Activated T-helper 2 cell treated with anti-CD3 and anti-CD28 coated beads, Interferon-gamma antibody, Interleukin-2, Interleukin-4, amounts not matched to agents 10 μg/mL and 5 μg/mL and 100 μg/mL, durations not matched to agents 14 hours and 24 hours and 36 hours (primary cell): ENCODE measurements around the gene SHISA6. TPM values are rescaled to one million over a fixed set of nuclear protein-coding genes. Genes with fewer than 3 reads are reported as not detected.

Experiments
- DNase-seq: peaks from one replicate; pipeline ENCODE4 v3.0.0; 2021; ENCODE audit warnings: low spot score
- H3K27ac Mint-ChIP-seq: one replicate; pipeline ENCODE4 v1.8.0; 2021; ENCODE audit warnings: mixed read lengths
- H3K27me3 Mint-ChIP-seq: one replicate; pipeline ENCODE4 v1.8.0; 2021; ENCODE audit warnings: low read depth, mixed read lengths
- H3K36me3 Mint-ChIP-seq: one replicate; pipeline ENCODE4 v1.8.0; 2021; ENCODE audit warnings: low read depth, mixed read lengths
- H3K4me1 Mint-ChIP-seq: one replicate; pipeline ENCODE4 v1.8.0; 2021; ENCODE audit warnings: low read depth, mixed read lengths
- H3K4me3 Mint-ChIP-seq: one replicate; pipeline ENCODE4 v1.8.0; 2021; ENCODE audit warnings: low read depth, mild to moderate bottlenecking, moderate library complexity, mixed read lengths
- H3K9me3 Mint-ChIP-seq: one replicate; pipeline ENCODE4 v1.8.0; 2021; ENCODE audit warnings: mixed read lengths
- intact Hi-C: fragments of 100-400 bp; cut with micrococcal nuclease; formaldehyde crosslinking; loops from one replicate; pipeline ENCODE4 v1.15.1; 2023
- total RNA-seq: library from RNA; stranded (reverse); gene quantifications from 2 replicates; pipeline ENCODE4 v1.2.3, GENCODE V29; 2022

Gene SHISA6
- total RNA-seq, 1 donor from 2014 or later = not detected

DNA sequence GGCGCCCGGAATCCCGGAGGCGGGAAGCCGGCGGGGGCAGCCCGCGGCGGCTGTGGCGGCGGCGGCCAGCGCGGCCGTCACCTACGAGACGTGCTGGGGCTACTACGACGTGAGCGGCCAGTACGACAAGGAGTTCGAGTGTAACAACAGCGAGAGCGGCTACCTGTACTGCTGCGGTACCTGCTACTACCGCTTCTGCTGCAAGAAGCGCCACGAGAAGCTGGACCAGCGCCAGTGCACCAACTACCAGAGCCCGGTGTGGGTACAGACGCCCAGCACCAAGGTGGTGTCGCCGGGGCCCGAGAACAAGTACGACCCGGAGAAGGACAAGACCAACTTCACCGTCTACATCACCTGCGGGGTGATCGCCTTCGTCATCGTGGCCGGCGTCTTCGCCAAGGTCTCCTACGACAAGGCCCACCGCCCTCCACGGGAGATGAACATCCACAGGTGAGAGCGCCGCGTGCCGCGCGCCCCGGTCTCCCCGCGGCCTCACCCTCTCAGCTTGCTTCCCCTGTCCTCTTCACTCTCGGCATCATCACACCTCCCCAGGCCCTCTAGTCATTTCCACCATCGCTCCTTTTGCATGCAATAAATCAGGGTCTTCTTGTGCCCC is 706 bp downstream of the SHISA6 start:
- Mint-ChIP-seq H3K36me3 (no peaks in the 10 kb centered on the region), H3K4me1 (no peaks in the 10 kb centered on the region), H3K27me3 (peaks cover 30% of the 10 kb centered on the region), H3K9me3 (no peaks in the 10 kb centered on the region), H3K4me3 (no peak overlapping the region), H3K27ac (no peak overlapping the region)
- DNase-seq = no peak
- intact Hi-C loops = no loop called here

DNA sequence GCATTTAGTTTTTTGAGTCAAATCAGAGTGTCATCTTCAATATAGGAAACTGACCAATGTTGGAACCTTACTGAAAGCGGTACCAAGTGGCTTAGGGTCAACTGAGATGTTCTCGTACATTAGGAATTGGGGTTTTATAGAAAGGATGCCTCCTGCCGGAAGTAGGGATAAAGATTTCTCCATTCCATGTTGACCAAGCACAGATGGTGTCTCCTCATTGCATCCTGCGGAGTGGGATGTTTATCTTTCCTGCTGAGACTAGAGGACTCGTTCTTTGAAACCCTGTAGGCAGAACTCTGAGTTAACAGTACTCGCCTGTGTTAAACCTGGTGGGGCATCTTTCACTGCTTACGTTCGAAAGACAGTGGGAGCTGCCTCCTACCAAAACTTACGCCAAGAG is 1.4 kb downstream of the SHISA6 start:
- no peak for DNase-seq
- peaks cover 30% of the 10 kb centered on the region for H3K27me3 Mint-ChIP-seq
- no peak overlapping the region for H3K27ac Mint-ChIP-seq
- no peaks in the 10 kb centered on the region for H3K36me3 Mint-ChIP-seq
- no peak overlapping the region for H3K4me3 Mint-ChIP-seq
- intact Hi-C loops = no loop called here
- H3K9me3 Mint-ChIP-seq = no peaks in the 10 kb centered on the region
- no peaks in the 10 kb centered on the region for H3K4me1 Mint-ChIP-seq

DNA sequence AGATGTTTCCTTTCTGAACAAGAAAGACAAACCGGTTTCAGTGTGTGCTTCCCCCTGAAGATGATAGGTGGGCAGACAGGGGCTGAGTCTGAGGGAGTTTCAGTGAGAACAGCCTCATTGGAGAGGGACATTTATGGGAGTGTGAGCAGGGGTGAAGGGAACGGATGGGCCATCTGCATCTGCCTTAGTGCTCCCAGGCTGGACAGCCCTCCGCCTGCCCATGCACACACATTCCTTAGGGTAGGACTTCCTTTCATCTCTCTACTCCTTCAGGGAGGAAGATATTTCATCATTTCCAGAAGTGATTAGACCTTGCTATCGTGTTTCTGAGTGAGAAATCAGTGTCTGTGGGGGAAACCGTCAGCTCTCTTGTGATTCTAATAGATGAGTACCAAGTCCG is 3.8 kb downstream of the SHISA6 start:
- Mint-ChIP-seq H3K27ac (no peak overlapping the region), H3K27me3 (peaks cover 18% of the 10 kb centered on the region), H3K4me1 (no peaks in the 10 kb centered on the region), H3K36me3 (no peaks in the 10 kb centered on the region), H3K9me3 (peaks cover 2% of the 10 kb centered on the region), H3K4me3 (no peak overlapping the region)
- intact Hi-C loops = no loop called here
- no peak for DNase-seq

DNA sequence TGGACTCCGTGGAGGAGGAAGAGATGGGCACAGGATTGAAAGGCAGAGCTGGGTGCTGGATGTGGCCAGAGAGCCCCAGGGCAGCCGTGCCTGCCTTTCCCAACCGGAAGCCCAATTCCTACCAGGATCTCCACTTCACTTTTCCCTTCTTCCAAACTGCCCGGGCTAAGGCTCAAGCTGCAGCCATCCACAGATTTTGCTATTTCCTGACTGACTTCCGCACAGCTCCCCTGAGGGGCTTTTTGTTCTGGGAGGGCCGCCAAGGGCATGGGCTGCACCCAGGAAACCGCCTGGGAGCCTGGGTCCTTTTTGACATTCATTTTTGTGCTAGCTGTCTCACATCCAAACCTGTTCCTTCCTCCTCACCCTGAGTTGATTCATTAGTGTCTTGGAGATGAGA is 4.2 kb downstream of the SHISA6 start:
- Mint-ChIP-seq H3K4me3 (no peak overlapping the region), H3K27me3 (peaks cover 18% of the 10 kb centered on the region), H3K9me3 (peaks cover 5% of the 10 kb centered on the region), H3K27ac (no peak overlapping the region), H3K4me1 (no peaks in the 10 kb centered on the region), H3K36me3 (no peaks in the 10 kb centered on the region)
- intact Hi-C loops = no loop called here
- no peak for DNase-seq

DNA sequence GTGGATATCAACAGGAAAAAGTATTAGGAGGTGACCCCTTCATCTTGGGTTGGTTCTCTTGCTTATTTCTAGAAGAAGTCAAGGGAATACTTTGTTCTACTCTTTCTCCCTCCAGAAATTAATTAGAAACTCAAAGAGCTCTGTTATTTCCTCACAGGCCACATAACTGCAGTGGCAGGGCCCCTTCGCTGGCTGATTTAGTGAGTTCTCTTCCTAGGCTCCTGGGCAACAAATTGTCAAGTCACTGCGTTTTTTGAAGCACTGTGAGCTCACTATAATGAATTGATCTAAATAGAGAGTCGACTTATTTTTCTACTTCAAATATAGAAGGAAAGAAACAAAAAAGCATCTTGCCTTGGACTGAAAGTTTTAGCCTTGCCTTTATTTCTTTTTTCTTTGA is 4.8 kb downstream of the SHISA6 start:
- no peaks in the 10 kb centered on the region for H3K4me1 Mint-ChIP-seq
- H3K9me3 Mint-ChIP-seq = peaks cover 5% of the 10 kb centered on the region
- no peak for DNase-seq
- H3K27me3 Mint-ChIP-seq = peaks cover 18% of the 10 kb centered on the region
- no peak overlapping the region for H3K4me3 Mint-ChIP-seq
- H3K36me3 Mint-ChIP-seq = no peaks in the 10 kb centered on the region
- intact Hi-C loops = no loop called here
- H3K27ac Mint-ChIP-seq = no peak overlapping the region

DNA sequence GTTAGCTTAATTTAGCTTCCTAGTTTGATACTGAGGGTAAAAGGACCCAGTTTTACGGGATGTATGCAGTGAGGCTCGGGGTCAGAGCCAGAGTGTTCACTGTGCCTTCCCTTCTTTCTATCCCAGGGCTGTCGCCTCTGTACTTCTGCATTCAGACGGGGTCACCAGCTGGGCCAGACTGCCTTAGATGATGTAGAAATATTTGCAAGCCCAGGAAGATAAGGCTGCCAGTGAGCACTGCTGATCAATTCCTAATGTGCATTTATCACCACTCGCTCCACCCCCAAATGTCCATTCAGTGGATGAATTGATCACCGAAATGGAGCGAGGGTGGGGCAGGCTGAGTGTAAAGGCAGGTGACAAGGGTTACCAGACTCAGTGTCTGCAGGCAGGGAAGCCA is 9.1 kb downstream of the SHISA6 start:
- H3K4me3 Mint-ChIP-seq = no peak overlapping the region
- no peak for DNase-seq
- no peak overlapping the region for H3K27ac Mint-ChIP-seq
- H3K36me3 Mint-ChIP-seq = no peaks in the 10 kb centered on the region
- H3K4me1 Mint-ChIP-seq = no peaks in the 10 kb centered on the region
- intact Hi-C loops = no loop called here
- H3K9me3 Mint-ChIP-seq = peaks cover 8% of the 10 kb centered on the region
- no peaks in the 10 kb centered on the region for H3K27me3 Mint-ChIP-seq

DNA sequence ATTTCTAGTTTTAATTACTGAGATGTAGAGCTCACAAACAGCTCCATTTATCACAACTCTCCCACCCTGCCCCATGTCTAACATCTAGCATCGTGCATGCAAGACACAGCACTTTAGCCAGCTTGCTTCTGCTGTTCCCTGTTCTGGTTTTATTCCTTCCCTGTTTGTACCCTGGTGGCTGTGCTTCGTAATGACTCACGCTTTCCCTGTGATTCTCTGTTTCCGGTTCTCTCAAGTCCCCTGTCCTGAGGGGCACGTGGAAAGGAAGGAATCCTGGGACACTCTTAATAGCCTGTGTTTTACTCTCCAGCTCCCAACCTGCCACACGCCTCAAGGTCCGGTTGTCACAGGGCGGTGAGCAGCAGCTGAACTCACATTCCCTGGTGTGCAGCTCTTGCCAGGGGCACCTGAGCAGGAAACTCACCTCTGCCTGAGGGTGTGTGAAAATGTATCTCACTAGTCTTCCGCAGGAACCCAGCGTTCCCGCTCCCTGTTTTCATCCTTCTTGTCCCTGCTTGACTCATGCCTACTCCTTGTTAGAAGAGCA is 10.6 kb downstream of the SHISA6 start:
- H3K9me3 Mint-ChIP-seq = peaks cover 10% of the 10 kb centered on the region
- H3K4me1 Mint-ChIP-seq = no peaks in the 10 kb centered on the region
- no peaks in the 10 kb centered on the region for H3K27me3 Mint-ChIP-seq
- no peak for DNase-seq
- H3K4me3 Mint-ChIP-seq = no peak overlapping the region
- intact Hi-C loops = no loop called here
- H3K27ac Mint-ChIP-seq = no peak overlapping the region
- H3K36me3 Mint-ChIP-seq = no peaks in the 10 kb centered on the region

DNA sequence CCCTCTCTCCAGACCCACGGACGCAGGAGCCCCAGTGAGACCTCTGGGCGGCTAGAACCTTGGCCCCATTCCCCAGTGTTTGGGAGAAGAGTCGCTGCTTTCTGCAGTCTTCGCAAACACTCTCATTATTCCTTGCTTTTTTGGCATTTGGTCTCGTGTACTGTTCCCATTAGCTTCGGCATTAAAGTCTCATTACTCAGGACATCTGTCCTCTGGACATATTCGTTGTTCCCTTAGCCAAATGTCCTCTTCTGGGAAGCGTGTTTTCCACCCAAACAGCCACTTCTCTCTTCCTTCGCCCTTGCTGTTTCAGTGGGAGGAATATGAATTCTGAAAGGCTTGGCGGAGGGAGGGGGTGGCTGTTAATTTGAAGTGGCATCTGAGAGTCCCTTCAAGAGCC is 11.1 kb downstream of the SHISA6 start:
- no peaks in the 10 kb centered on the region for H3K36me3 Mint-ChIP-seq
- no peaks in the 10 kb centered on the region for H3K4me1 Mint-ChIP-seq
- H3K9me3 Mint-ChIP-seq = peaks cover 12% of the 10 kb centered on the region
- no peak for DNase-seq
- intact Hi-C loops = no loop called here
- H3K27ac Mint-ChIP-seq = no peak overlapping the region
- no peak overlapping the region for H3K4me3 Mint-ChIP-seq
- no peaks in the 10 kb centered on the region for H3K27me3 Mint-ChIP-seq

DNA sequence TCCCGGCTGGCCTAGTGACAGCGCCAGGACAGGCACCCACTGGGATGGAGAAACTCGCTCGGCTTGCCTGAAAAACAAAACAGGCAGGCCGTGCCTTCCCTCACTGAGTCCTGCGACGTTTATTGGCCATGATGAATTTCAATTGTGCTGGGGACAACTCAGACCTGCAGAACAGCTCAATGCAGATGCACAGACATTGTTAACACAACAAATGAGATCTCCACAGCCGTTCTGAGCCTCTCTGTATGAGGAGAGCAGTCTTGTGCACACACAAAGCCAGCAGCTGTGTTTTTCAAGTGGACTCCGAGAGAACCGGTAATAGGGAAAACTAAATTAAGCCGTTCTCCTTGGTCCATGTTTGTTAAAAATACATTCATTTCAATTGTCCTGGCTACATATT is 15.9 kb downstream of the SHISA6 start:
- intact Hi-C loops = no loop called here
- Mint-ChIP-seq H3K4me1 (no peaks in the 10 kb centered on the region), H3K27me3 (no peaks in the 10 kb centered on the region), H3K36me3 (no peaks in the 10 kb centered on the region), H3K4me3 (no peak overlapping the region), H3K9me3 (peaks cover 8% of the 10 kb centered on the region), H3K27ac (no peak overlapping the region)
- no peak for DNase-seq

DNA sequence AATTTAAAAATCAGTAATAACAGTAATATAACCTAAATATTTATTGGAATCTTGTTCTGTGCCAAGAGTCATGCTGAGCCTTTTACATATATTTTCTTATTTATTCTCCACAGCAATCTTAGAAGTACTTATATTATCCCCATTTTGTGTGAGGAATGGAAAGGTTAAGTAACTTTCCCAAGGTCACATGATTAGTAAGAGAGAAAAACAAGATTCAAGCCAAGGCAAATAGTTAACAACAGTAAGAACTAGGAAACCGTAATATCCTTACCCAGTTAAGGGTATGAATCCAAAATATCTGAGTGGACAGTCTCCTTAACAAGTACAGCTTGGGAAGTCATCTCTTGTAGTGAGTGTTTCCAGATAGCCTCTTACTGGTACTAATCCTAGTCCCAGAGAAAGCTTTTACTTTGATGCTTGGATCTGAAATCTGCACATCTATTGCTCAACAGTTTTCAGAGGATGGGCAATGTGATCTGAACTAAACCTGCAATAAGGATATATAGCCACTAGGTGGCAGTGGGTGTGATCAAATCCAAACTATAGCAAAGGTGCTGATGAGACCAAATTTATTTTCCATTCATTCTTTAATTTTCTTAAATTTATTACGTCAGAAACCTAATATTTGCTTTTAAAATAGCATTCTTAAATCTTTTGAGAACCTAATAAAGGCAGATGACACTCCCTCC is 23.3 kb downstream of the SHISA6 start:
- H3K4me1 Mint-ChIP-seq = no peaks in the 10 kb centered on the region
- no peaks in the 10 kb centered on the region for H3K27me3 Mint-ChIP-seq
- no peaks in the 10 kb centered on the region for H3K36me3 Mint-ChIP-seq
- H3K4me3 Mint-ChIP-seq = no peak overlapping the region
- intact Hi-C loops = no loop called here
- DNase-seq = no peak
- H3K27ac Mint-ChIP-seq = no peak overlapping the region
- peaks cover 29% of the 10 kb centered on the region for H3K9me3 Mint-ChIP-seq

DNA sequence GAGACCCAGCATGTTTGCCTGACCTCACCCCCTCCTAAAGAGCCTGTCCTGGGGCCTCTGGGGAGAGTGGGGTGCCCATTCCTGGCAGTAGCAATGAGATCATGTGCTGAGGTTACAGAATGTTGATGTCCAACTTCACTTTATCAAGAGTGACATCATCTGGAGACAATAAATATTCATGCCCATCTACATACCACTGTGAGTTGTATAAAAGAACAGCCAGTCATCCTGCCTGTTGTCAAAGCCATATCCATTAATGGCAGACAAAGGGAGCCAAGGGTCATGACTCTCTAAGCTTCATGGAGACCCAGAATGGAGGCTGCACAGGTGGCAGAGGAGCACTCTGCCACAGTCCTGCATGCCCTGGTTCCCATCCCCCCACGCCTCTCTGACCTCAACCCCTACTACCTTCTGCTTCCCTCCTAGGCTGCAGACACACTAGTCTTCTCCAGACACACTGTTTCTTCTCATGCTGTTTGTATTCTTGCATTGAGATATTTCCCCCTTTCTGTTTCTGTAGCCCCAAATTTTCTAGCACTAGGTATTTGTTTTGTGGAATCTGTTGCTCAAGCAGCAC is 27.1 kb downstream of the SHISA6 start:
- H3K27me3 Mint-ChIP-seq = no peaks in the 10 kb centered on the region
- H3K27ac Mint-ChIP-seq = no peak overlapping the region
- intact Hi-C loops = no loop called here
- no peaks in the 10 kb centered on the region for H3K4me1 Mint-ChIP-seq
- peaks cover 44% of the 10 kb centered on the region for H3K9me3 Mint-ChIP-seq
- no peaks in the 10 kb centered on the region for H3K36me3 Mint-ChIP-seq
- DNase-seq = no peak
- no peak overlapping the region for H3K4me3 Mint-ChIP-seq

DNA sequence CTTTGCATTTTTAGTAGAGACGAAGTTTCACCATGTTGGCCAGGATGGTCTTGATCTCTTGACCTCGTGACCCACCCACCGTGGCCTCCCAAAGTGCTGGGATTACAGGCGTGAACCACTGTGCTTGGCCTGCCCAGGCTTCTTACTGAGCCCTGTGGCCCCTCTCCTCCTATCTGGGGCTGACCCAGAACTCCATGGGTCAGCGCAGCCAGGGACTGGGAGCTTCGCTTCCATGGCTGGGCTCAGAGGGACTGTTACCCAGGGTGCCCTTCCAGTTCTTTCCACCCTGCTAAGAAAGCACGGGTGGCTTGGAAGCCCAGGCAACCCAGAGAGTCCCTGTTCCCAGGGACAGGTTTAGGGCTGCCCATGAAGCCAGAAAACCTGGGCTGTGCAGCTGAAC is 28.2 kb downstream of the SHISA6 start:
- no peaks in the 10 kb centered on the region for H3K4me1 Mint-ChIP-seq
- peaks cover 35% of the 10 kb centered on the region for H3K9me3 Mint-ChIP-seq
- H3K27me3 Mint-ChIP-seq = no peaks in the 10 kb centered on the region
- no peak for DNase-seq
- H3K4me3 Mint-ChIP-seq = no peak overlapping the region
- no peak overlapping the region for H3K27ac Mint-ChIP-seq
- intact Hi-C loops = no loop called here
- H3K36me3 Mint-ChIP-seq = no peaks in the 10 kb centered on the region

DNA sequence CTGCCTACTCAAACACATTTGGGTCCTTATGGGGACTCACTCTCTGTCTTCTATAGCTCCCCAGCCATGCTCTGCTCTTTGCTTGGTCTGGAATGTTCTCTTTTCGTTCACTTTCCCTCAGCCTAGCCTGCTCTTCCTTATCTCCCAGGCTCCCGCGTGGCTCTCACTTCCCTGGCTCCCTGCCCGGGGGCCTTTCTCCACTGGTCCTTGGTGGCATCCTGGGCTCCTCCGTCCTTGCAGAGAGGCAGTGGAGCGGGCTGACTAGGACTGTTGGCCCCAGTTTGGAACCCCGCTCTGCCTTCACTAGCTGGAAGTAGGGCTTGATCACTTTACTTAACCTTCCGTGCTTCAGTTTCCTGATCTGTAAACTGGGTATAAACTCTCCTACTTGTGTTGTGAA is 31.2 kb downstream of the SHISA6 start:
- intact Hi-C loops = no loop called here
- no peaks in the 10 kb centered on the region for H3K27me3 Mint-ChIP-seq
- no peaks in the 10 kb centered on the region for H3K4me1 Mint-ChIP-seq
- no peak overlapping the region for H3K4me3 Mint-ChIP-seq
- no peak overlapping the region for H3K27ac Mint-ChIP-seq
- no peaks in the 10 kb centered on the region for H3K36me3 Mint-ChIP-seq
- peaks cover 27% of the 10 kb centered on the region for H3K9me3 Mint-ChIP-seq
- DNase-seq = no peak
